Transverse colon (tissue), 4 donors: ENCODE data around the gene AQP12A. TPM values are rescaled to one million over a fixed set of nuclear protein-coding genes. Genes with fewer than 3 reads are reported as not detected.
"Not testable (repeated sequence)": the region's sequence is repeated elsewhere in the genome, so short reads cannot be mapped to it uniquely, and the experiment has no call there.

ENCODE experiments used
- DNase-seq: peaks from one replicate; pipeline ENCODE4 v3.0.0-alpha.2; 2019
- H3K27ac ChIP-seq, 4 donors: fragments of 200-600 bp; sonication (generic); 2 replicates each; pipeline ENCODE4 v1.5.1; 2016 to 2018; ENCODE audit warnings: inconsistent platforms in 4 of 4
- H3K27me3 ChIP-seq: fragments of 200-600 bp; sonication (generic); 2 replicates; pipeline ENCODE4 v1.5.1; 2017; ENCODE audit warnings: inconsistent platforms
- H3K36me3 ChIP-seq, 4 donors: fragments of 200-600 bp; sonication (generic); 2 replicates each; pipeline ENCODE4 v1.5.1; 2017 to 2019; ENCODE audit warnings: inconsistent platforms in 4 of 4
- H3K4me1 ChIP-seq, 4 donors: fragments of 200-600 bp; sonication (generic); 2 replicates each; pipeline ENCODE4 v1.5.1; 2017 to 2020; ENCODE audit warnings: inconsistent platforms in 4 of 4
- H3K4me3 ChIP-seq, 4 donors: fragments of 200-600 bp; sonication (generic); 1 replicate in 1 of 4; 2 replicates in 3 of 4; pipeline versions ENCODE4 v1.5.1 to v1.6.1; 2017 to 2019; ENCODE audit warnings: inconsistent platforms in 4 of 4
- H3K9me3 ChIP-seq, 2 donors: fragments of 200-600 bp; sonication (generic); 2 replicates each; pipeline ENCODE4 v1.5.1; 2017 to 2019; ENCODE audit warnings: inconsistent platforms in 2 of 2
- CTCF ChIP-seq, 5 experiments: fragments of 200-600 bp in 3 of 5; fragments of 450-650 bp in 2 of 5; sonication (generic) in 3 of 5; IDR thresholded peaks; 1 replicate in 2 of 5; 2 replicates in 3 of 5; pipeline ENCODE4 v1.5.1; 2016 to 2017; ENCODE audit warnings: antibody characterized with exemption in 5 of 5, inconsistent platforms in 3 of 5, mild to moderate bottlenecking in 2 of 5, moderate library complexity in 1 of 5
- EP300 ChIP-seq: sonication (generic); formaldehyde crosslinking; IDR thresholded peaks from one replicate; pipeline ENCODE4 v1.6.1; 2017; ENCODE audit warnings: antibody characterized with exemption, low read depth
- POLR2A ChIP-seq: fragments of 450-650 bp; IDR thresholded peaks from one replicate; pipeline ENCODE4 v1.6.1; 2016; ENCODE audit warnings: antibody characterized with exemption, mild to moderate bottlenecking, moderate library complexity
- POLR2AphosphoS5 ChIP-seq, 3 donors: sonication (generic); formaldehyde crosslinking; IDR thresholded peaks; one replicate each; pipeline ENCODE4 v1.6.1; 2016; ENCODE audit warnings: antibody characterized with exemption in 3 of 3
- WGBS, 2 donors: methylation state at CpG; one replicate each; pipeline ENCODE4 v1.1.5; 2018; ENCODE audit warnings: low coverage in 1 of 2; 5-methylcytosine and 5-hydroxymethylcytosine counted together
- in situ Hi-C, 4 donors: fragments of 200-750 bp; cut with MboI; loops; one replicate each; pipeline versions ENCODE4 v1.15.0 to v1.15.1; 2017; ENCODE audit warnings: low sequenced_read_pairs in 3 of 4, low pct_ligation_motif_present in 1 of 4, low pct_unique_long_range_greater_than_20kb in 1 of 4
- intact Hi-C: fragments of 100-400 bp; cut with DNase I; formaldehyde crosslinking; loops from one replicate; pipeline ENCODE4 v1.15.1; 2023; ENCODE audit warnings: low total_unique reads
- total RNA-seq, 4 donors: library from RNA; depleted of rRNA; stranded (reverse); fragments of >200 nt; gene quantifications; one replicate each; pipeline ENCODE4 v1.1.0, GENCODE V29; 2016

Gene AQP12A
- total RNA-seq = not detected

GRCh38 chr2:240691631-240692420 is at the start of gene AQP12A:
Gene AQP12A (plus strand): TSS chr2:240691866. CDS start chr2:240691914, 48 bp downstream.
- H3K4me1 ChIP-seq, intact Hi-C loops, in situ Hi-C loops, H3K27me3 ChIP-seq, H3K36me3 ChIP-seq, H3K4me3 ChIP-seq, H3K9me3 ChIP-seq: not testable (repeated sequence)
- WGBS, 2 donors = no CpG with 5 or more reads among the region's 37 CpGs
- H3K27ac ChIP-seq = peak within 1 kb of the TSS in 1 of 4 donors; percentile 64
- peak; percentile 4 for DNase-seq

GRCh38 chr2:240642061-240642805 is 49.4 kb upstream of the AQP12A start:
- in situ Hi-C loops = no loop called here
- Histone ChIP-seq H3K4me3 (no peak overlapping the region), H3K9me3 (no peaks in the 10 kb centered on the region), H3K4me1 (no peaks in the 10 kb centered on the region), H3K27ac (no peak overlapping the region), H3K36me3 (no peaks in the 10 kb centered on the region), H3K27me3 (peaks cover 36% of the 10 kb centered on the region)
- intact Hi-C loops = no loop called here
- no peak for DNase-seq
- TF ChIP-seq POLR2AphosphoS5 (IDR thresholded peaks at IDR 0.05) = no peak
- no peak for TF ChIP-seq POLR2A
- TF ChIP-seq CTCF (IDR thresholded peaks at IDR 0.05) = no peak
- TF ChIP-seq EP300 = no peak
- 76% methylated on average over 14 of the region's 36 CpGs; no CpG with 5 or more reads in 1 of the 2 donors for WGBS, 2 donors

- in situ Hi-C loops (no loop called here), intact Hi-C loops (no loop called here)
- no peaks in the 10 kb centered on the region for H3K4me1 ChIP-seq
- no peak for TF ChIP-seq POLR2AphosphoS5 (IDR thresholded peaks at IDR 0.05)
- no peak for TF ChIP-seq POLR2A
- TF ChIP-seq EP300 = no peak
- TF ChIP-seq CTCF (IDR thresholded peaks at IDR 0.05) = no peak
- H3K9me3 ChIP-seq = no peaks in the 10 kb centered on the region
- 88% methylated on average over 10 of the region's 11 CpGs; no CpG with 5 or more reads in 1 of the 2 donors for WGBS, 2 donors
- no peaks in the 10 kb centered on the region for H3K36me3 ChIP-seq
- no peak overlapping the region for H3K27ac ChIP-seq
- no peak overlapping the region for H3K4me3 ChIP-seq
- no peak for DNase-seq
- H3K27me3 ChIP-seq = peaks cover 42% of the 10 kb centered on the region
These were observed 48.9 kb upstream of the AQP12A start for GRCh38 chr2:240642806-240643092.

GRCh38 chr2:240643093-240643810 is 48.4 kb upstream of the AQP12A start:
- intact Hi-C loops (no loop called here), in situ Hi-C loops (no loop called here)
- WGBS, 2 donors = 56 to 68% methylated on average over 4 to 12 of the region's 13 CpGs

More at GRCh38 chr2:240643093-240643810, 48.4 kb upstream of the AQP12A start:
- H3K36me3 ChIP-seq = no peaks in the 10 kb centered on the region
- DNase-seq = no peak
- no peak overlapping the region for H3K4me3 ChIP-seq
- no peak overlapping the region for H3K27ac ChIP-seq
- peaks cover 47% of the 10 kb centered on the region for H3K27me3 ChIP-seq
- TF ChIP-seq CTCF (IDR thresholded peaks at IDR 0.05) = no peak
- H3K9me3 ChIP-seq = no peaks in the 10 kb centered on the region
- no peaks in the 10 kb centered on the region for H3K4me1 ChIP-seq
